NCI-H187 treated with DMSO at 0.1 percent for 48 hours (cell line): ENCODE measurements around the gene STX3.
"Not testable (repeated sequence)": the region's sequence is repeated elsewhere in the genome, so short reads cannot be mapped to it uniquely, and the experiment has no call there.

Experiments used
- DNase-seq: peaks from one replicate; lab custom pipeline; 2025; lab: John Stamatoyannopoulos, UW

STX3 gene

GRCh38 chr11:59842316-59842715, 87.1 kb downstream of the STX3 start:
- no peak for DNase-seq

DNA sequence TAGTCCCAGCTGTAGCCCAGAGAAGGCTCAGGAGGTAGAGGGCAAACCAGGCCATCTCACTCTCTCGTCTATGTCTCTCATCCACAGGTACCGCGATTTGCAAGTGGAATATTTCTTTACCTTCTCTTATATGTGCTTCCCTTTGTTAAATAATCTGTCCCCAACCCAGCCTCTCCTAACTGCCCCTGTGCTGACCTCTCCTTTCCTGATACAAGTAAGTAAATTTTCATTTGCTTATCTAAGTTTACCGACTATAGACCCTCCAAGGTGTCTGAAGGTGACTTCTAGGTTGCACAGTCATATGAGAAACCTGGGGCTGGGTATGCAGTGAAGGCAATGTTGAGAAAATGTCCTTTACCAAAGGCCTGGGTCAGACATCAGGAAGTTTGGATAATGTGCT, 90.2 kb downstream of the STX3 start, which contains the start of gene CBLIF:
Gene CBLIF (minus strand): TSS at position 101 of the 400 bp plus-strand sequence. CDS start 46 bp downstream, at position 55.
- DNase-seq = no peak

DNA sequence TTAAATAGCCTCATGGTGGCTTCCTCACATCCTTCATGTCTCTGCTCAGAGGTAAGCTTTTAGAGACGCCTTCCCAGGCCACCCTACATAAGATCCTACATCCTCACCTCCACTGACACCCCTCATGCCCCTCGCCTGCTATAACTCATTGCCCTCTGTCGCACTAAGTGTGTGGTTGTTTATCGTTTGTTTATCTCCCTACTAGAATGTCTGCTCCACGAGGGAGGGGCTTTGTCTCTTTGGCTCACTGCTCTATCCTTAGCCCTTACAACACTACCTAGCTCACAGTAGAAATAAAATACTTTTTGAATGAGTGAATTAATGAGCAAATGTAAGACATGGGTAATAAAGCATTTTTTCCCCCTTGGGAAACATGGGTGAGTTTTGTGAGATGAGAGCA, 91.4 kb downstream of the STX3 start:
- DNase-seq = no peak

- DNase-seq = no peak
Observed at GRCh38 chr11:59847626-59848025, 92.5 kb downstream of the STX3 start.

GRCh38 chr11:59848439-59848838, 93.3 kb downstream of the STX3 start:
- not testable (repeated sequence) for DNase-seq

- no peak for DNase-seq
Observed at GRCh38 chr11:59849129-59849528, 94.0 kb downstream of the STX3 start.

DNA sequence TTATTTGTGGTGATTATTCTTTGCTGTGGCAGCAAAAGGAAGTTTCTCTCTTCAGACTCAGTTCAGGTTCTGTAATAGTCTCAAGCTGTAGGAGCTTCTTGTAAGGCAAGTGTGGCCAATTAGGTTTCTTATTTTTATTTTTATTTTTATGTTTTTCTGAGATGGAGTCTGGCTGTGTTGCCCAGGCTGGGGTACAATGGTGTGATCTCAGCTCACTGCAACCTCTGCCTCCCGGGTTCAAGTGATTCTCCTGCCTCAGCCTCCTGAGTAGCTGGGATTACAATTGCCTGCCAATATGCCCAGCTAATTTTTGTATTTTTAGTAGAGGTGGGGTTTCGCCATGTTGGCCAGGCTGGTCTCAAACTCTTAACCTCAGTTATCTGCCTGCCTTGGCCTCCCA, 94.4 kb downstream of the STX3 start:
- DNase-seq = not testable (repeated sequence)

DNA sequence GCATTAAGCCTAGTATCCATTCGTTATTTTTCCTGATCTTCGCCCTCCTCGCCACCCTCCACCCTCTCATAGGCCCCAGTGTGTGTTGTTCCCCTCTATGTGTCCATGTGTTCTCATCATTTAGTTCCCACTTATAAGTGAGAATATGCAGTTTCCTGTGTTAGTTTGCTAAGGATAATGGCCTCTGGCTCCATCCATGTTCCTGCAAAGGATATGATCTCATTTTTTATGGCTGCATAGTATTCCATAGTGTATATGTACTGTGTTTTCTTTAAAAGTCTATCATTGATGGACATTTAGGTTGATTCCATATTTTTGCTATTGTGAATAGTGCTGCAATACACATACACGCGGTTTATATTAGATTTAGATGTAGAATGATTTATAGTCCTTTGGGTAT, 96.2 kb downstream of the STX3 start:
- DNase-seq = not testable (repeated sequence)

- no peak for DNase-seq
Observed at GRCh38 chr11:59854871-59855270, 99.7 kb downstream of the STX3 start.
